ENCODE measurements around the gene SUGP1. TPM values are rescaled to one million over a fixed set of nuclear protein-coding genes. Genes with fewer than 3 reads are reported as not detected.
A peak's percentile ranks its signal among the peaks of the same experiment; 100 is the strongest.

The SUGP1 gene
- polyA plus RNA-seq, 3 donors, result 17.4 to 38.8 (median 18.1) TPM

- H2AFZ ChIP-seq (ENCODE audit: insufficient read depth, low read depth, low read length, poor library complexity, severe bottlenecking), result no peak overlapping the region
- no peak for DNase-seq
- H3K27ac ChIP-seq (ENCODE audit: low read depth in 1 of 2, low read length in 2 of 2), result no peak overlapping the region
- H3K9ac ChIP-seq (ENCODE audit: insufficient read depth, low read length, poor library complexity, severe bottlenecking), result no peak overlapping the region
- Mint-ChIP-seq H3K4me3 (no peak overlapping the region), H3K9me3 (peaks cover 0 to 13% (median 2%) of the 10 kb centered on the region in 7 donors), H3K27me3 (ENCODE audit: low read depth in 3 of 3) (peaks cover 29 to 42% (median 33%) of the 10 kb centered on the region in 3 donors), H3K36me3 (no peaks in the 10 kb centered on the region), H3K4me1 (peaks cover 4% of the 10 kb centered on the region), H3K27ac (peak overlapping the region in 1 of 7 donors; percentile 30)
- no peaks in the 10 kb centered on the region for H4K20me1 ChIP-seq (ENCODE audit: insufficient read depth, low read length)
- peaks cover 6 to 26% of the 10 kb centered on the region in 2 donors for H3K27me3 ChIP-seq (ENCODE audit: control insufficient read depth in 2 of 2, insufficient read depth in 2 of 2, low read length in 2 of 2)
- no peak overlapping the region for H3K4me3 ChIP-seq (replicated peaks in 1 of 3; ENCODE audit: low read depth in 2 of 3, low read length in 3 of 3)
- intact Hi-C loops (cut with micrococcal nuclease), result no loop called here
- TF ChIP-seq, protein P1, sequence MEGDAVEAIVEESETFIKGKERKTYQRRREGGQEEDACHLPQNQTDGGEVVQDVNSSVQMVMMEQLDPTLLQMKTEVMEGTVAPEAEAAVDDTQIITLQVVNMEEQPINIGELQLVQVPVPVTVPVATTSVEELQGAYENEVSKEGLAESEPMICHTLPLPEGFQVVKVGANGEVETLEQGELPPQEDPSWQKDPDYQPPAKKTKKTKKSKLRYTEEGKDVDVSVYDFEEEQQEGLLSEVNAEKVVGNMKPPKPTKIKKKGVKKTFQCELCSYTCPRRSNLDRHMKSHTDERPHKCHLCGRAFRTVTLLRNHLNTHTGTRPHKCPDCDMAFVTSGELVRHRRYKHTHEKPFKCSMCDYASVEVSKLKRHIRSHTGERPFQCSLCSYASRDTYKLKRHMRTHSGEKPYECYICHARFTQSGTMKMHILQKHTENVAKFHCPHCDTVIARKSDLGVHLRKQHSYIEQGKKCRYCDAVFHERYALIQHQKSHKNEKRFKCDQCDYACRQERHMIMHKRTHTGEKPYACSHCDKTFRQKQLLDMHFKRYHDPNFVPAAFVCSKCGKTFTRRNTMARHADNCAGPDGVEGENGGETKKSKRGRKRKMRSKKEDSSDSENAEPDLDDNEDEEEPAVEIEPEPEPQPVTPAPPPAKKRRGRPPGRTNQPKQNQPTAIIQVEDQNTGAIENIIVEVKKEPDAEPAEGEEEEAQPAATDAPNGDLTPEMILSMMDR (IDR thresholded peaks at IDR 0.05), result no peak
- H3K9me3 ChIP-seq (replicated peaks in 1 of 2; ENCODE audit: control insufficient read depth in 1 of 2, insufficient read depth in 1 of 2, low read length in 2 of 2), result no peaks in the 10 kb centered on the region
- 89% methylated on average over 10 of the region's 10 CpGs for WGBS (ENCODE audit: insufficient coverage)
- H3K36me3 ChIP-seq (replicated peaks in 1 of 2; ENCODE audit: control insufficient read depth in 1 of 2, insufficient read depth in 2 of 2, low read length in 2 of 2), result no peaks in the 10 kb centered on the region
- H3K79me2 ChIP-seq (ENCODE audit: insufficient read depth, low read length), result no peaks in the 10 kb centered on the region
- H3K4me2 ChIP-seq (replicated peaks; ENCODE audit: extremely low read depth, low read length, poor library complexity, severe bottlenecking), result no peak overlapping the region
- no peaks in the 10 kb centered on the region for H3K4me1 ChIP-seq (ENCODE audit: control insufficient read depth in 1 of 2, insufficient read depth in 2 of 2, low read length in 2 of 2)
Observed at GRCh38 chr19:19268453-19269385, 51.6 kb downstream of the SUGP1 start.

DNA sequence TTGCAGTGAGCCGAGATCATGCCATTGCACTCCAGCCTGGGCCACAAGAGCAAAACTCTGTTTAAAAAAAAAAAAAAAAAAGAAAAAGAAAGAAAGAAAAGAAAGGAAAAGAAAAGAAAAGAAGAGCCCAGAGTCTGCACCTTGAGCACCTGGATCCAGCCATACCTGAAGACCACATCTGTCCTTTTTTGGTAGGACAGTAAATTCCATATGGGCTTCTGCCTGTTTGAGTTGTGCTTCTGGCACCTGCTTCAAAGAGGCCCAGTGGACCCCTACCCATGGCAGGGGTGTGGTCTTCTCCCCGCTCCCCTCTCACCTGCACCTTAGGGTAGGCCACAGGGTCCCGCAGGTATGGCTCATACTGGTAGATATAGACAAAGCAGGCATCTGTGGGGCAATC, 53.0 kb downstream of the SUGP1 start:
- H3K36me3 ChIP-seq (replicated peaks in 1 of 2; ENCODE audit: control insufficient read depth in 1 of 2, insufficient read depth in 2 of 2, low read length in 2 of 2), result no peaks in the 10 kb centered on the region
- no CpG with 5 or more reads among the region's 3 CpGs for WGBS (ENCODE audit: insufficient coverage)
- no peak overlapping the region for H3K4me3 ChIP-seq (replicated peaks in 1 of 3; ENCODE audit: low read depth in 2 of 3, low read length in 3 of 3)
- H3K9me3 ChIP-seq (replicated peaks in 1 of 2; ENCODE audit: control insufficient read depth in 1 of 2, insufficient read depth in 1 of 2, low read length in 2 of 2), result no peaks in the 10 kb centered on the region
- no peaks in the 10 kb centered on the region for H3K79me2 ChIP-seq (ENCODE audit: insufficient read depth, low read length)
- H4K20me1 ChIP-seq (ENCODE audit: insufficient read depth, low read length), result no peaks in the 10 kb centered on the region
- H3K4me1 Mint-ChIP-seq, result peaks cover 2% of the 10 kb centered on the region
- no peak overlapping the region for H2AFZ ChIP-seq (ENCODE audit: insufficient read depth, low read depth, low read length, poor library complexity, severe bottlenecking)
- H3K27ac Mint-ChIP-seq, result no peak overlapping the region
- peaks cover 0 to 12% (median 0%) of the 10 kb centered on the region in 7 donors for H3K9me3 Mint-ChIP-seq
- DNase-seq, result no peak
- no peak overlapping the region for H3K4me3 Mint-ChIP-seq
- no peak overlapping the region for H3K9ac ChIP-seq (ENCODE audit: insufficient read depth, low read length, poor library complexity, severe bottlenecking)
- TF ChIP-seq, protein P1 (IDR thresholded peaks at IDR 0.05), result no peak
- intact Hi-C loops (cut with micrococcal nuclease), result no loop called here
- no peak overlapping the region for H3K27ac ChIP-seq (ENCODE audit: low read depth in 1 of 2, low read length in 2 of 2)
- peaks cover 29 to 42% (median 37%) of the 10 kb centered on the region in 3 donors for H3K27me3 Mint-ChIP-seq (ENCODE audit: low read depth in 3 of 3)
- peaks cover 9 to 29% of the 10 kb centered on the region in 2 donors for H3K27me3 ChIP-seq (ENCODE audit: control insufficient read depth in 2 of 2, insufficient read depth in 2 of 2, low read length in 2 of 2)
- H3K4me1 ChIP-seq (ENCODE audit: control insufficient read depth in 1 of 2, insufficient read depth in 2 of 2, low read length in 2 of 2), result no peaks in the 10 kb centered on the region
- no peak overlapping the region for H3K4me2 ChIP-seq (replicated peaks; ENCODE audit: extremely low read depth, low read length, poor library complexity, severe bottlenecking)
- no peaks in the 10 kb centered on the region for H3K36me3 Mint-ChIP-seq

Data from CD14-positive monocyte (primary cell).